OCI-LY1 (cell line): ENCODE results near the gene CYBRD1.

ENCODE experiments used
- EZH2 ChIP-seq: fragments of 200-600 bp; sonication (generic), shearing (Covaris generic); IDR thresholded peaks from 2 replicates; pipeline ENCODE4 v1.8.0; 2017; ENCODE audit warnings: borderline replicate concordance, mixed run types, mild to moderate bottlenecking, antibody characterized with exemption, low read length, moderate library complexity, mixed read lengths
- TF ChIP-seq, protein P1 (sequence below): fragments of 200-600 bp; sonication (generic), shearing (Covaris generic); IDR thresholded peaks from 2 replicates; pipeline ENCODE4 v1.5.1; 2017; ENCODE audit warnings: mild to moderate bottlenecking, antibody characterized with exemption, low read length, moderate library complexity, mixed read lengths

DNA sequence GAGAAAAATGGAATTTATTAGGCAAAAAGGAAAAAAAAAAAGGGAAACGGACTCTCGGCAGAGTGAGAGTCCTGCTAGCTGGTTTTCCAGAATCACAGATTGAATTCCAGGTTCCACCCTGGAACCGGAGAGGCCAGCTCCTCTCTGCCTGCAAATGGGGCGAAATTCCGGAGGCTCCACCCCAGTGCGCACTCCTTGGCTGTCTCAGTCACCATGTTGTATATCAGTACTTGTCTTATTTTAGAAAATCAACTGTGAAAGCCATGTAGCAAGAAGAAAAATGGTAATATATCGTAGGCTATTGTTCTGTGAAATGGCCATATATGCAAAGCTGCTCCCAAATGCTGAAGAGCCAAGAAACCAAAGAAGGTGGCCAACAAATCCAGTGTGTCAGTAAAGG is 49.4 kb downstream of the CYBRD1 start:
- TF ChIP-seq, protein P1, sequence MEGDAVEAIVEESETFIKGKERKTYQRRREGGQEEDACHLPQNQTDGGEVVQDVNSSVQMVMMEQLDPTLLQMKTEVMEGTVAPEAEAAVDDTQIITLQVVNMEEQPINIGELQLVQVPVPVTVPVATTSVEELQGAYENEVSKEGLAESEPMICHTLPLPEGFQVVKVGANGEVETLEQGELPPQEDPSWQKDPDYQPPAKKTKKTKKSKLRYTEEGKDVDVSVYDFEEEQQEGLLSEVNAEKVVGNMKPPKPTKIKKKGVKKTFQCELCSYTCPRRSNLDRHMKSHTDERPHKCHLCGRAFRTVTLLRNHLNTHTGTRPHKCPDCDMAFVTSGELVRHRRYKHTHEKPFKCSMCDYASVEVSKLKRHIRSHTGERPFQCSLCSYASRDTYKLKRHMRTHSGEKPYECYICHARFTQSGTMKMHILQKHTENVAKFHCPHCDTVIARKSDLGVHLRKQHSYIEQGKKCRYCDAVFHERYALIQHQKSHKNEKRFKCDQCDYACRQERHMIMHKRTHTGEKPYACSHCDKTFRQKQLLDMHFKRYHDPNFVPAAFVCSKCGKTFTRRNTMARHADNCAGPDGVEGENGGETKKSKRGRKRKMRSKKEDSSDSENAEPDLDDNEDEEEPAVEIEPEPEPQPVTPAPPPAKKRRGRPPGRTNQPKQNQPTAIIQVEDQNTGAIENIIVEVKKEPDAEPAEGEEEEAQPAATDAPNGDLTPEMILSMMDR: no peak
- TF ChIP-seq EZH2: no peak
